ENCODE data around the gene CDC42BPA. TPM values are rescaled to one million over a fixed set of nuclear protein-coding genes. Genes with fewer than 3 reads are reported as not detected.

CDC42BPA gene
- total and polyA plus RNA-seq, 2 experiments from 2014 or later = 28.6 to 39.1 TPM

GRCh38 chr1:227318853-227319607, 738 bp upstream of the CDC42BPA start:
- H3K79me2 ChIP-seq (ENCODE audit: insufficient read depth) = peaks cover 37% of the 10 kb centered on the region
- H2AFZ ChIP-seq = peak overlapping the region; percentile 74
- no peak for TF ChIP-seq EZH2 (IDR thresholded peaks at IDR 0.05; ENCODE audit: insufficient read depth, poor library complexity, severe bottlenecking)
- no peak for TF ChIP-seq EZH2phosphoT487 (IDR thresholded peaks at IDR 0.05; ENCODE audit: insufficient read depth, low read depth)
- no peaks in the 10 kb centered on the region for H3K9me2 ChIP-seq (ENCODE audit: insufficient read depth)
- H3K9me3 ChIP-seq (ENCODE audit: low read depth) = no peaks in the 10 kb centered on the region
- peak overlapping the region; percentile 80 for H3K9ac ChIP-seq
- 9% methylated on average over 28 to 30 of the region's 30 CpGs for WGBS, 2 experiments (ENCODE audit: low coverage in 1 of 2, low lambda C conversion rate in 2 of 2, missing lambda C conversion rate in 2 of 2)
- in situ Hi-C loops (cut with MboI) = no loop called here
- H4K20me1 ChIP-seq (ENCODE audit: insufficient read depth) = no peaks in the 10 kb centered on the region; the same call in 1 of the 2 replicates
- H3F3A ChIP-seq (ENCODE audit: insufficient read depth) = 0 out of 2 replicates have a peak, but pooled peaks cover 12% of the 10 kb centered on the region
- no peaks in the 10 kb centered on the region for H3K36me3 ChIP-seq (ENCODE audit: low read depth)
- peak overlapping the region; percentile 81 for H3K4me3 ChIP-seq
- DNase-seq = peak; percentile 51
- H3K27me3 ChIP-seq (replicated peaks; ENCODE audit: insufficient read depth) = no peaks in the 10 kb centered on the region
- no peaks in the 10 kb centered on the region for H3K4me1 ChIP-seq (ENCODE audit: insufficient read depth)
- peak overlapping the region; percentile 99 for H3K4me2 ChIP-seq (ENCODE audit: unreplicated experiment)
- peak overlapping the region; percentile 49 for H3K27ac ChIP-seq

GRCh38 chr1:227317523-227318015, 723 bp downstream of the CDC42BPA start:
- H2AFZ ChIP-seq = peak overlapping the region; percentile 74
- no peaks in the 10 kb centered on the region for H3K27me3 ChIP-seq (replicated peaks; ENCODE audit: insufficient read depth)
- peak overlapping the region; percentile 81 for H3K4me3 ChIP-seq
- H3K79me2 ChIP-seq (ENCODE audit: insufficient read depth) = peaks cover 51% of the 10 kb centered on the region
- in situ Hi-C loops (cut with MboI) = no loop called here
- 1% methylated on average over 24 to 30 of the region's 30 CpGs for WGBS, 2 experiments (ENCODE audit: low coverage in 1 of 2, low lambda C conversion rate in 2 of 2, missing lambda C conversion rate in 2 of 2)
- no peaks in the 10 kb centered on the region for H3K9me3 ChIP-seq (ENCODE audit: low read depth)
- peak overlapping the region; percentile 49 for H3K27ac ChIP-seq
- H3K4me2 ChIP-seq (ENCODE audit: unreplicated experiment) = peak overlapping the region; percentile 99
- H3K9me2 ChIP-seq (ENCODE audit: insufficient read depth) = no peaks in the 10 kb centered on the region
- peak overlapping the region; percentile 80 for H3K9ac ChIP-seq
- peaks cover 9% of the 10 kb centered on the region for H3K4me1 ChIP-seq (ENCODE audit: insufficient read depth)
- no peaks in the 10 kb centered on the region for H3K36me3 ChIP-seq (ENCODE audit: low read depth)
- DNase-seq = peak; percentile 79
- 0 out of 2 replicates have a peak, but pooled peaks cover 12% of the 10 kb centered on the region for H3F3A ChIP-seq (ENCODE audit: insufficient read depth)
- TF ChIP-seq EZH2 (IDR thresholded peaks at IDR 0.05; ENCODE audit: insufficient read depth, poor library complexity, severe bottlenecking) (no peak), EZH2phosphoT487 (IDR thresholded peaks at IDR 0.05; ENCODE audit: insufficient read depth, low read depth) (no peak)
- H4K20me1 ChIP-seq (ENCODE audit: insufficient read depth) = peaks cover 6% of the 10 kb centered on the region; the same call in 1 of the 2 replicates

- Histone ChIP-seq H3K9me2 (ENCODE audit: insufficient read depth) (no peaks in the 10 kb centered on the region), H4K20me1 (ENCODE audit: insufficient read depth) (peaks cover 6% of the 10 kb centered on the region; the same call in 1 of the 2 replicates), H3K9ac (peak overlapping the region; percentile 80), H3K4me3 (peak overlapping the region; percentile 81), H3K36me3 (ENCODE audit: low read depth) (no peaks in the 10 kb centered on the region), H2AFZ (peak overlapping the region; percentile 36; the same call in 1 of the 2 replicates), H3K79me2 (ENCODE audit: insufficient read depth) (peaks cover 57% of the 10 kb centered on the region), H3K4me2 (ENCODE audit: unreplicated experiment) (peak overlapping the region; percentile 99), H3K4me1 (ENCODE audit: insufficient read depth) (peaks cover 14% of the 10 kb centered on the region), H3K27me3 (replicated peaks; ENCODE audit: insufficient read depth) (no peaks in the 10 kb centered on the region), H3K9me3 (ENCODE audit: low read depth) (no peaks in the 10 kb centered on the region), H3F3A (ENCODE audit: insufficient read depth) (0 out of 2 replicates have a peak, but pooled peaks cover 12% of the 10 kb centered on the region), H3K27ac (peak overlapping the region; percentile 35; the same call in 1 of the 2 replicates)
- no peak for TF ChIP-seq EZH2 (IDR thresholded peaks at IDR 0.05; ENCODE audit: insufficient read depth, poor library complexity, severe bottlenecking)
- no peak for TF ChIP-seq EZH2phosphoT487 (IDR thresholded peaks at IDR 0.05; ENCODE audit: insufficient read depth, low read depth)
- DNase-seq = peak; percentile 66
- 1% methylated on average over 6 of the region's 6 CpGs for WGBS, 2 experiments (ENCODE audit: low coverage in 1 of 2, low lambda C conversion rate in 2 of 2, missing lambda C conversion rate in 2 of 2)
- in situ Hi-C loops (cut with MboI) = no loop called here
Observed at GRCh38 chr1:227317011-227317451, 1.3 kb downstream of the CDC42BPA start.

- Histone ChIP-seq H3K9me3 (ENCODE audit: low read depth) (no peaks in the 10 kb centered on the region), H3K4me3 (peak overlapping the region; percentile 81), H3K79me2 (ENCODE audit: insufficient read depth) (peaks cover 62% of the 10 kb centered on the region), H3K27me3 (replicated peaks; ENCODE audit: insufficient read depth) (no peaks in the 10 kb centered on the region), H3K36me3 (ENCODE audit: low read depth) (no peaks in the 10 kb centered on the region), H3K4me2 (ENCODE audit: unreplicated experiment) (peak overlapping the region; percentile 99), H4K20me1 (ENCODE audit: insufficient read depth) (peaks cover 6% of the 10 kb centered on the region; the same call in 1 of the 2 replicates), H3K9ac (peak overlapping the region; percentile 80), H2AFZ (peak overlapping the region; percentile 36; the same call in 1 of the 2 replicates), H3K9me2 (ENCODE audit: insufficient read depth) (no peaks in the 10 kb centered on the region), H3K27ac (peak overlapping the region; percentile 35), H3K4me1 (ENCODE audit: insufficient read depth) (peaks cover 16% of the 10 kb centered on the region), H3F3A (ENCODE audit: insufficient read depth) (0 out of 2 replicates have a peak, but pooled peaks cover 12% of the 10 kb centered on the region)
- in situ Hi-C loops (cut with MboI) = no loop called here
- TF ChIP-seq EZH2 (IDR thresholded peaks at IDR 0.05; ENCODE audit: insufficient read depth, poor library complexity, severe bottlenecking) (no peak), EZH2phosphoT487 (IDR thresholded peaks at IDR 0.05; ENCODE audit: insufficient read depth, low read depth) (no peak)
- no peak for DNase-seq
Observed at GRCh38 chr1:227316456-227316855, 1.8 kb downstream of the CDC42BPA start.

All from GM23248 (cell line).